ENCODE measurements around the gene NUDT16L1.

NUDT16L1 gene

DNA sequence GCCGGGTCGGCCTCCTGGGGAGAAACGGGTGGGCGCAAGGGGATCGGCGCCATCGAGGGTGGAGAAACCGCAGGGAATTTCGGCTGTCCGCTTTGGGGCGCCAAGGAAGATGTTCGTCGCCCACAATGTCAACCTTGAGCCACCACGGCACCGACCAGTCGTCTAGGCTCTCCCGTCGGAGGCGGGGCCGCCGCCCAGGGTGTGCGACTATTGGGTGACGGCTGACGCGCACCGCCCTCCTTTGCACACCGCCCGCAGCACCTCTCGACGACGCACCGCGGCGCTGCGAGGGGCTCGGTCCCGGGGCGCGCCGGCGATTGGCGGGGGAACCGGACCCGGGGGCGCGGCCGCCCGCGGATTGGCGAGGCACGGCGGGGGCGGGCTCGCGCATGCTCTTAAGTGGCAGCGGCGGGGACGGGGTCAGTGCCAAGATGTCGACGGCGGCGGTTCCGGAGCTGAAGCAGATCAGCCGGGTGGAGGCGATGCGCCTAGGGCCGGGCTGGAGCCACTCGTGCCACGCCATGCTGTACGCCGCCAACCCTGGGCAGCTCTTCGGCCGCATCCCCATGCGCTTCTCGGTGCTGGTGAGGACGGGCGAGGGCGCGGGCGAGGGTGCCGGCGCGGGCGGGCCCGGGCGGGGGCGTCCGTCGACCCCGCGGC is at the start of gene NUDT16L1:
Gene NUDT16L1 (plus strand): TSS at position 267 of the 660 bp plus-strand sequence. CDS start 165 bp downstream, at position 432.
- DNase-seq, result peak; percentile 95

DNA sequence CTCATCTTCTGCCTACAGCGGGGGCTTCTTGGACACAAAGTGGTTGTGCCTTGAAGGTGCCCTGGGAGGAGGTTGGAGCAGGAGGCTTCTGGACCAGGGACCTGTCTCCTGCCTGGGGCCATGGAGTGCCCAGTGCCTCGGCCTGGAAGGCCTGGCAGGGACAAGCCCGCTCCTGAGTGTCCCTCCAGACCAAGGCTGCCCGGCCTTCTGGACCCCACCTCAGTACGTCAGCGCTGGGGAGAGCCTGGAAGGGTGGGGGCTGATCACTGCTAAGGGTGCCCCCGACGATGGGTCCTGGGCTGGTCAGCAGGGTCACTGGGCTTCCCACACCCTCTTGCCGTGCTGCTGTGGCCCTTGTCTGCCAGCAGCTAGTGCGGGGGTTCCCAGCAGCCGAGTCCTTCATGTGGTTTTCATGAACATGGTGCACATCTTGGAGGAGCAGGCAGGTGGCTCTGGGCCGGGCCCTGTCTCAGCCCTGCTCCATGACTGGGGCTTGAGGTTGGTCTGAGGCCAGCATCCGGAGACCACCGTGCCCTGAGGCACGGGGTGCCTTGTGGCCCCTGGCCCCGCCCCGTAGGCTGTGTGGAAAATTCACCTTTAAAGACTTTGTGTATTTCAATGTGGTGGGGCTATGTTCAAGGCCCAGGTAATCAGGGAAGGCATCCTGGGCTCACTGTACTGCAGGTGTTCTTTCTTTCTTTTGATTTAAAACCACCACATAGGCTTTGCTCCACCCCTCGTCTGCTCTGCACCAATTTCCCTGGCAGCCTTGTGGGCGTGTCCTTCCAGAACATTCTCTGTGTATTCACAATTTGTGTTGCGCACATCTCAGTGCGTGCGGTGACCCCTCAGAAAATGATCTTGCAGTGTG is 46.4 kb upstream of the NUDT16L1 start:
- no peak for DNase-seq

DNA sequence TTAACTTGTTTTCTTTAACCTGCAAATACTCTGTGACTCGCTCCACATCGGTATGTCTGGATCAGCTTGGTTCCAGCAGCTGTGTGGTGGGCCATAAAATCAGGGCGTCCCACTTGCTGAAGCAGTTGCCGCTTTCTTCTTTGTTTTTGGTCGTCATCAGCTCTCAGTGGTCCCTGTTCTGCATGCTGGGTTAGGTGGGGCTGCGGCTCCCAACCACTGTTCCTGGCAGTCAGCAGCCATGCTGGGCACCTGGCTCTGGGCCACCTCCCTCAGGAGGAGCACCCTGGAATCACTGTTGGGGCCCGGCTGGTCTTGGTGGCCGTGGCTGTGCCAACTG is 45.8 kb upstream of the NUDT16L1 start:
- DNase-seq, result no peak

DNA sequence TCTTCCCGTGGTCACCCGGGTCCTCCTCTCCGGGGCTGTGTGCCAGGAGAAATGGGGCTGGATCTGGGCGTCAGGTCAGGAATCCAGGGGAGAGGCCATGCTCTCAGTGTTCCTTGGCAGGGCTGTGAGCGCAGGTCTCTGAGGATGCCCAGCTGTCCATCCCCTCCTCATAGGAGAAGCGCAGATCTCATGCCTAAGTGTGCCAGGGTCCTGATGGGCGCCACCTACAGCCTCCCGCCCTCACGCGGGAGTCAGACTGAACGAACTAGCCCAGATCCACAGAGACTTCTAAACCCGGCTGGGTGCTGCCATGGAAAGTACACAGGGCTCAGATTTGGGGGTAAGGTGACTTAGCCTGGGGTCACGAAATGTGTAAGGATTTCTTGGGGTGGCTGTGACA is 44.4 kb upstream of the NUDT16L1 start:
- no peak for DNase-seq

DNA sequence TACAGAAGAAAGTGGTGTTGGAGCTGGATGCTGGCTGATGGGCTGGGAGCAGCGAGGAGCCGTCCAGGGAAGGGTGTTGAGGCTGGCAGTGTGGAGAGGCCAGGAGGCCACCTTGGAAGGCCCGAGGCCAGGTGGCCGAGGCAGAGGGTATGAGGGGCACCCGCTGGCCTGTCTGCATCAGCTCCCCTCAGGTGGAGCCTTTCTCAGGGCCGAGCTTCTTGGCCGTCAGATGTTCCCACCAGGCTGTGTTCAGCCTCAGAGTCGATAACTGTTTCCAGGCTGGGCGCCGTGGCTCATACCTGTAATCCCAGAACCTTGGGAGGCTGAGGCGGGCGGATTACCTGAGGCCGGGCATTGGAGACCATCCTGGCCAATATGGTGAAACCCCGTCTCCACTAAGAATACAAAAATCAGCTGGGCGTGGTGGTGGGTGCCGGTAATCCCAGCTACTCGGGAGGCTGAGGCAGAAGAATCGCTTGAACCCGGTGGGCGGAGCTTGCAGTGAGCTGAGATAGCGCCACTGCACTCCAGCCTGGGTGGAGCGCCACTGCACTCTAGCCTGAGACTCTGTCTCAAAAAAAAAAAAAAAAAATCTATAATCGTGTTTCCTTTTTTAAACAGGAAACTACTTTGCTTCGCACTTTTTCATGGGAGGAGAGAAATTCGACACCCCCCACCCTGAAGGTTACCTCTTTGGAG is 43.5 kb upstream of the NUDT16L1 start:
- DNase-seq, result no peak

DNA sequence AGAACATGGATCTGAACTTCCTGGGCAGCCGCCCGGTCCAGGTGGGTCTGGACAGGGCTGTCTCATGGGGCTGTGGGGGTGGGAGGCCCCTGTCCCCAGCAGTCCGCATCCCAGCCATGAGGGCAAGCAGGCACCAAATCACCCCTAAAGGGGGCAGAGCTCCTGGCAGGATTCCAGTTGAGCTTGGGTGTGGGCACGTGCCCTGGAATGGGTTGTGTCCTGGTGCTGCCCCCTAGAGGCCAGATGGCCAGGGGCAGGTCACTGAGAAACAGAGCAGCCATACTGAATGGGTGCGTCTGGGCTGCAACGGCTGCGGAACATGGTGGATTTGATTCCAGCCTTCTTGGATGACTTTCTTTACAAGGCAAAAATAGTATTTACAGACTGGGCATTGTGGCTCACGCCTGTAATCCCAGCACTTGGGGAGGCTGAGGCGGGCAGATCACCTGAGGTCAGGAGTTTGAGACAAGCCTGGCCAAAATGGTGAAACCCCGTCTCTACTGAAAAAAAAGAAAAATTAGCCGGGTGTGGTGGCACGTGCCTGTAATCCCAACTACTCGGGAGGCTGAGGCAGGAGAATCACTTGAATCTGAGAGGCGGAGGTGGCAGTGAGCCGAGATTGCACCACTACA is 42.8 kb upstream of the NUDT16L1 start:
- peak; percentile 61 for DNase-seq

DNA sequence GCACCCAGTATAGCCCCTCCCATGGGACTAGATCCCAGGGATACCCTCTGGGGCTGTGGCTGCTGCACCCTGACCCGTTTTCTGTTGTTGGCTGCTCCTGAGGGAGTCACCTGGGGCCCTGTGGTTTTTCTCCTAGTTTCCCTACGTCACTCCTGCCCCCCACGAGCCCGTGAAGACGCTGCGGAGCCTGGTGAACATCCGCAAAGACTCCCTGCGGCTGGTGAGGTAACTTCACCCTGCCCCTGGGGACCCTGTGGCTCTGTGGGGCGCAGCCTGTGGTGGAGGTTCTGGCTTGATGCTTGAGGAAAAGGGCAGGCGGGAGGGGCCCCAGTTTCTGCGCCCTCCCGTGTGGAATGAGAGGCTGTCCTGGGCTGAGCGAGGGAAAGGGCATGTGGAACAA is 41.5 kb upstream of the NUDT16L1 start:
- DNase-seq, result no peak

DNA sequence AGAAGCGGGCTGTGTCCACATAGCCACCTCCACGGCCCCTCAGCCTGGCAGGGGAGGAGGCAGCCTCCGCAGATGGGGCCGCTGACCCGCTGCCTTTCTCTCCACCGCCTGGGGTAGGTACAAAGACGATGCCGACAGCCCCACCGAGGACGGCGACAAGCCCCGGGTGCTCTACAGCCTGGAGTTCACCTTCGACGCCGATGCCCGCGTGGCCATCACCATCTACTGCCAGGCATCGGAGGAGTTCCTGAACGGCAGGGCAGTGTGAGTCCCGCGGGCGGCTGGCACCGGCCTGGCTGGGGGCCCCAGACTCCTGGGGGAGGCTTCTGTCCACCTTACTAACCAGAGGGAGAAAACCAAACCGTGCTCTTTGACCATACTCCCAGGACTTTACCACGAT is 40.8 kb upstream of the NUDT16L1 start:
- DNase-seq, result no peak

DNA sequence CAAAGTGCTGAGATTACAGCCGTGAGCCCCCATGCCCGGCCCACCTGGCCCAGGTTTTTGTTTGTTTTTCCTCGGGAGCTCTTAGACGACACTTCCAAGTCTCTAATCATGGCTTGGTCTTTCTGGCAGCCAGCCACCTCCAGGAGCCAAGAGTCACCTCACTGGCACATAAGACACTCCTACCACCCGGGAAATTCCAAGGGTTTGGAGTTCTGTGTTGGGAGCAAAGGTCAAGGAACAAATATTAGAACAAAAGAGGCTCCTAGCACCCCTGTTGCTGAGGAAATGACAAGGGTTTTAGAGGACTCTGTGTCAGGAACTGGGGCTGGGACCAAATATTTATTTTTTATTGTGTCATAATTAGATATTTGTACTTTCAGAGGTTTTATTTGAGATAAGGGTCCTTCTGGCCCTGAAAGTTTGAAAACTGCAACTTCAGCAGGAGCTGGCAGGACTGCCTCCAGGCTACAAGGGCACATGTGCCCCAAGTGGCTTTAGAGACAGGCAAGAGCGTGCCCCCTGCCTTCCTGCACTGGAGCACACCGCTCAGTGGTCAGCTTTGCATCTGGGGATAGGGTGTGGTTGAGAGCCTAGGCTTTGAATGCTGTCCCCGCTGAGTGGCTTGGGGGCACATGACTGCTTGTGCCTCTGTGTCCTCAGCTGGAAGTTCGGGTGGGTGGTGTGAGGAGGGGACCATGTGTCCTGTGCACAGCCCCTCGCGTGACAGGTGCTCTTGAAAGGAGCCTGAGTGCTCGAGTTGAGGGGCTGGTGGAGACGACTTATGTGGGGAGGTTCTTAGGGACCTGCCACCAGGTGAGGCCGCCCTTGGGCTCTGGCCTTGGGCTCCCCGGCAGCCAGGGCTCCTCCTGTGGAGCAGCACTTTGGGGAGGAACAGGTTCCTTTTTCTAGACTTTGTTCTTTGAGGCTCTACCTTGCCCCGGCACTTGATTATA is 39.1 kb upstream of the NUDT16L1 start:
- no peak for DNase-seq

DNA sequence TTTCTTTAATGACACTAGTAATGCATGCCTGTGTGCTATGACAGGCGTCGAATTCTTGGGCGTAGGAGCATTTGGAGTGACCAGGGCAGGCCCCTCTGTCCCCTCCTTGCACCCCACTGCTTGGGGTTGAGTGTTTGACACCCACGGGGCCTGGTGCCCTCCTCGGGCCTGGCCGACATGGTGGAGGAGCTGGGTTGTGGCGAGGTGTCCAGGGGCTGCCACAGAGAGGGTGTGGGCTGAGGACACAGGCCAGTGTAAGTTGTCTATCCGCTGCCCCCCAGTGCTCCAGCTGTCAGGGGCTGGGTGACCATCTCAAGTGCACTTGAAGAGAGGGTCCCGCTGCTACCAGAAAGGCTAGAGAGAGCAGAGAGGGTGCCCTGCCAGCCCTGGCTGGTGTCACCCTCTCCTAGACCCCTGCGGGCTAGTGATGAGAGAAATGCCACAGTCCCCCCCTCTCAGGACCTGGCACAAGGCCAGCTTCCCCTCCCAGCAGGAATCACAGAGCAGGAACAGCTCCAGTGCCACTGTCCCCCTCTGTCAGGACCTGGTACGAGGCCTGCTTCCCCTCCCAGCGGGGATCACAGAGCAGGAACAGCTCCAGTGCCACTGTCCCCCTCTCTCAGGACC is 38.3 kb upstream of the NUDT16L1 start:
- DNase-seq, result no peak

DNA sequence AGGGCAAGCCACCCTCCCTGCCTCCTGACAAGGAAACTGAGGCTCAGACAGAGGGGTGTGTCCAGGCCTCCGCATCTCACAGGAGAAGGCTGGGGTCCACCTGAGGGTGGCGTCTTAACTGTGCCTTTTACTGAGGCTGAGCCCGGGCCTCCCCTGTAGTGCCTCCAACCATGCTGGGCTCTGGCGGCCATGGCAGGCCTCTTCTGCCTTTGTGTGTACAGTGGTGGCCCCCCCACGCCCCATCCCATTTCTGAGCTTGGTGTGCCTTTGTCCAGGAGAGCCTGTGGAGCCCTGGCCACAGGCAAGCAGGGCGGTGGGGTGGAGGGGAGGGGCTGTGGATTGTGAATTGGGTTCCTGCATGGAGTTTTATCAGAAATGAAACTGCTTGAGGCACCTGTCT is 37.6 kb upstream of the NUDT16L1 start:
- DNase-seq, result no peak

DNA sequence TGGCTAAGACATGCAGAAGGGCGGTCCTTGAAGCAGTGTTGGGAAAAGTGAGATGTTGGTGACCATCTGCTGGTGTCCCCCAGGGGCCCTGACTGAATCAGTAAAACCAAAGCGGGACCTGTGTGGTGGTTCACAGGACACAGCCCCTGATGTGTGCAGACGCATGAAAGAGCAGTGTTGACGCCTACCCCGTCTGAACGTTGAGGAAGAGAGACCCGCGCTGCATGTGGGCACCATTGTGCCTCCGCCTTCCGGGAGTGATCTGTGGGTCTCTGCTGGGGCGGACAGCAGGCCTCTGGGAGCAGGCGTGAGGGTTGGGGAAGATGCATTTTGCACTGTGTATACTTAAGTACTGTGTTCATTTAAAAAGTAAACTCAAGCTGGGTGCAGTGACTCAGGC is 37.1 kb upstream of the NUDT16L1 start:
- DNase-seq, result no peak

DNA sequence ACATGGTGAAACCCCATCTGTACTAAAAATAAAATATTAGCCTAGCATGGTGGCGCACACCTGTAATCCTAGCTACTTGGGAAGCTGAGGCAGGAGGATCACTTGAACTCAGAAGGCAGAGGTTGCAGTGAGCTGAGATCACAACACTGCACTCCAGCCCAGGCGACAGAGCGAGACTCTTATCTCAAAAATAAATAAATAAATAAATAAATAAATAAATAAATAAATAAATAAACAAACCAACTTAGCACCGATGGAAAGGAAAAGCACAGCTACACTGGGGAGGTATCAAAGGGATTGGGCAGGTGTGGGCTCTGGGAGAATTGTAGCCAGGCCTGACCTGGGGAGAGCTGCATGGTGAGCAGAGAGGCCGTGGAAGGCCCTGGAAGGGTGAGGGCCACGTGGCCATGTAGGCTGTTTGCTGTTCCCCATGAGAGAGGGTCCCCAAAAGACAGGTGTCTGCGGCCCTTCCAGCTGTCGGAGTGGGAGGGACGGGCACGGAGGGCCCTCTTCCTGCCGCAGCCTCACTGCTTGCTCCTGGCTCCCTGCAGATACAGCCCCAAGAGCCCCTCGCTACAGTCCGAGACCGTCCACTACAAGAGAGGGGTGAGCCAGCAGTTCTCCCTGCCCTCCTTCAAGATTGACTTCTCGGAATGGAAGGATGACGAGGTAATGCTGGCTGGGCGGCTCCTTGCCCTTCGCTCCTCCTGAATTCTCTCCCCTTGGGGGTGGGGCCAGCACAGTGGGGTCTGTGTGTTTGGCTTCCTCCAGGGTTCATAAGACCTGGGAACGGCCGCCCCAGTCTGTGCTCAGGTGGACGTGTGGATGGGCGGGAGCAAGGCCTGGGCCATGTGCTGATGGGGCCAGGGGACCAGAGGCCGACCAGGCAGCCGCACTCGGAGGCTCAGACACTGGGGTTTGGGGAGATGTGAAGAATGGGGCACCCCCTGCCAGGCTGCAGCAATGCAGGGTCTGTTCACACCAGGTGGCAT is 36.4 kb upstream of the NUDT16L1 start:
- no peak for DNase-seq

DNA sequence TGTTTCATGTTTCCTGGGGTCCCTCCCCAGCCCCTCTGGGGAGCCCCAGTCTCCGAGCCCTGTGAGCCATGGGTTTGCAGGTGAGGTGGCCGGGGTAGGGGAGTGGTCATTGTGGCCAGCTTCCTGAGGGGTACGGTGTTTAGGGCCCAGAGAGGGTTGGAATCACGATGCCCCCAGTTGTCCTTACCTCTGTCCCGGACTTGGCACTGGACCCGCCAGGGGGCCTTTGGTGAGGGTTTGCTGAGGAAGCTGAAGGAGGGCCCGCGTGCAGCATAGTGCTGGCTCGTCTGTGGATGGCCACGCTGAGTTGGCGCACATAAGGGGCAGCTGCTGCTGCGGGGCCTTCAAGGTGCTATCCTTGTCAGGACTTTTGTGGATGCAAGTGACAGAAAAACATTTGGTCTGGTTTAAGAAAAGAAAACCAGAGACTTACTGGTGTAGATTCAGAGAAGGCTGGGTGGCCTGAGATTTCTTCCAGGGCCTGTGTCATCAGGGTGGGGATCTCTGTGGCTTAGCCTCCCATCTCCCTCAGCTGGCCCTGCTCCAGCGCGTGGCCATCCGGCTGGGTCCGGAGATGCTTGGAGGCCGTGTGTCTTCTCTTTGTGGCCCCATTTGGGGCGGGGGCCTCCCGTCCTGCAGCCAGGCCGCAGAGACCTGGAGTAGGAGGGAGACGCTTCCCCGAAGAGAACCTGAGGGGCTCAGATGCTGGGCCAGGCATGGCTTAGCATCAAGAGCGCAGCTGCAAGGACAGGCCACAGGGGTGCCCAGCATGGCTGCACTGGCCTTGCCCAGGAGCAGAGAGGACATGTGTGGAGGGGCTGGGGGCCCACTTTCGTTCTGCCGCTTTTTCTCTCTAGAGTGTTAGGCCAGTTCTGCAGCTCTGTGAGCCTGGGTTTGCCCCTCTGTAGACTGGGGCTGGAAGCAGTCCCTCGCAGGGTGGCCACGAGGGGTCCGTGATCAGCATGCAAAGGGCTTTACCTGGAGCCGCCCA is 33.7 kb upstream of the NUDT16L1 start:
- no peak for DNase-seq

DNA sequence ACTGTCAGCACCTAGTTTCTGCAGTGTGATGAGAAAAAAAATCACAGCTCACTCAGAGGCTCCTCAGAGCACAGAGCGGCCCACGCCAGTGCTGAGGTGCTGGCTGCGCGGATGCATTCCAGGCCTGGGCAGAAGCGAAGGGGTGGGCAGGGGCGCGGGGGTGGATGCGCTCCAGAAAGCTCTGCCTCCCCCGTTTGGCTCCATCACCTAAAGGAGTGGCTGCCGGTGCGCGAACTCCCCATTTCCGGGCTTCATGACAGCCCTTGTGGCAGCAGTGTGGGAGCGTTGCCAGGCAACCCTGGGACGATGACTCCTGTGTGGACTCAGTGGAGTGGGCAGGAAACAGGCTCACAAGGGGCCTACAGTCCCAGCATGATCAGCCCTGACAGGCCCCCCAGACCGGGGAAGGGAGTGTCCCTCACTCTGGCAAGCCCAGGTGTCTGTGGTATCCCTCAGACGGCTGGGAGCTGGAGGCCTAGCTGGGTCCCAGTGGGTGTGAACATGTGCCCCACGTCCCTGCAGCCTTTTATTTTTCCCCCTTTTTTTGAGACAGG is 32.8 kb upstream of the NUDT16L1 start:
- DNase-seq, result peak; percentile 45

DNA sequence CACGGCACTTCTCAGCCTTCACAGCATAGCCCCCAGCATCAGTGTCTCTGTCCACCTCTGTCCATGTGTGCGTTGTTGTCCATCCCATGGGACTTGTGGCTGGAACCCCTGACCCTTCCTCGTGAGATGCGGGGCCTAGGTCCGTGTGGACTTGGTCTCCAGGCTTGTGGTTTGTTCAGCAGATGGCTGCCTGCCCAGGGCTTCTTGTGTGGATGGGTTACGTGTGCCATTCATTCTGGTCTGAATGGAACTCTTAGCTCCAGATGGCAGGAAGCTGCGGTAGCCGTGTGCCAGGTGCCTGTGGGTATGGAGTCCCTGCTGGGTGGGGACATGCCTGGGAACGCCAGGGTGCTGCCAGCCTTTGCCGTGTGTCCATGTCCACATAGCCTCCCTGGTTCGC is 31.7 kb upstream of the NUDT16L1 start:
- DNase-seq, result no peak

DNA sequence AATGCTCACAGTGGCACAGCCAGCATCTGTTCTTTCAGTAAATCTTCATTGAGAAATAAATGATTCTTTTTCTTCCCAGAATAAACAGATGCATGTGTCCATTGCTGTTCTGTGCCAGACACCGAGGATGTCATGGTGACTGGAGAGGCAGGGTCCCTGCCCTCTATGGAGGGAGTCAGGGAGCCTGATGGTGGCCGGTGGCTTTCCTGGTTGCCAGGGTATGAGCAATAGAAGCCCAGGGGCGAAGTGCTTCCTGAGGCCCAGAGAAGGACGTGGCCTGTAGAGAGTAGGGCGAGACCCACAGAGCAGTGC is 29.9 kb upstream of the NUDT16L1 start:
- DNase-seq, result no peak

DNA sequence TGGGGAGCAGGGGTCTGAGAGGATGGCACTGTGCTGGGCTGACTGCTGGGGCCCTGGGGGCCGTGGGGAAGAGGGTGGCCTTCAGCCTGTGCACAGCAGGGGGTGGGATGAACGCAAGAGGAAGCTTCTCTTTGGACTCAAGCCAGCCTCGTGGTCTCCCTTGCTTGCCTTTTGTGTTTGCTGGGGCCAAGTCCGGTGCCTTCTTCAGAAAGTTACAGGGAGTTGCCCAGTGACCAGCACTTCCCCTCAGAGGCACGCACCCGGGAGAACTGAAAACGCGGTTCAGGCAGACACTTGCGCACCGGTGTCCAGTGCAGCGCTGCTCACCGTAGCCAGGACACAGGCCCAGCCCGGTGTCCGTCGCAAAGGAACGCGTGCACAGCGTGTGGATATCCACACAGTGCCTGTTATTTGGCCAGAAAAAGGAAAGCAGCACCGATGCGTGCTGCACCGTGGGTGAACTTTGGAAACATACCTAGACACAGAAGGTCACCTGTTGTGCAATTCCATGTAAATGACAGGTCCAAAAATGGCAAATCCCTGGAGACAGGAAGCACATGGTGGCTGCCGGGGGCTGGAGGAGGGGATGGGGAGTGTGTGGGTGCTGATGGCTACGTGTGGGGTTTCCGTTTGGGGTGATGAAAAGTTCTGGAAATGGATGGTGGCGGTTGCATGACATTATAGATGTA is 29.4 kb upstream of the NUDT16L1 start:
- no peak for DNase-seq
